ACHN (cell line): Measurements from ENCODE around the gene PCBP3.

ENCODE experiments used
- DNase-seq: peaks from one replicate; pipeline ENCODE4 v3.0.0-alpha.2; 2015
- in situ Hi-C: cut with HindIII; loops from 2 replicates; pipeline ENCODE4 v1.10.0; 2017; ENCODE audit warnings: low sequenced_read_pairs, low pct_ligation_motif_present, low pct_unique_long_range_greater_than_20kb

Gene PCBP3

DNA sequence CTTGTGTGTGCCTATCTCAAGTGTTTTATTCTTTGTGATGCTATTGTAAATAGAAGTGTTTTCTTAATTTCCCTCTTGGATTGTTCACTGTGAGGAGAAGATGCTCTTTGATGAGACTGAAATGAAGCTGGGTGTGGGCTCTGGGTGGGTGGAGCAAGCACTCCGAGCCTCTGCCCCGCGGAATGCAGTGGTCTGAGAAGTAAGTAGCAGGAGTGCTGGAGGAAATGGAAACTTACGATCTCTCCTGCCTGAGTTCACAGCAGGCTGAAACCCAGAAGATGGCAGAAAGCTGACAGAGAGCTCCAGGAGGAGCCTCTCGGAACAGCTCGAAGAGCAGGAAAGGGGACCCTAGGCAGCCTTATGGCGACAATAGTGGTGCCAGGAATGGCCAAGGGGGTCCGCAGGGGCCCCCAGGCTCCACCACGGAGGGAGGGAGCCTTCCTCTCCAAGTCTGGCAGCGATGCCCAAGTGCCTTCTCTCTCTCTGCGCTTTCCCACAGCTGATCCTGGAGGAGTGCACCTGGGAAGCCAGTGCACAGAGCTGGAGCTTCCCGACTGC is 211.2 kb downstream of the PCBP3 start:
- in situ Hi-C loops = no loop called here
- DNase-seq = no peak

DNA sequence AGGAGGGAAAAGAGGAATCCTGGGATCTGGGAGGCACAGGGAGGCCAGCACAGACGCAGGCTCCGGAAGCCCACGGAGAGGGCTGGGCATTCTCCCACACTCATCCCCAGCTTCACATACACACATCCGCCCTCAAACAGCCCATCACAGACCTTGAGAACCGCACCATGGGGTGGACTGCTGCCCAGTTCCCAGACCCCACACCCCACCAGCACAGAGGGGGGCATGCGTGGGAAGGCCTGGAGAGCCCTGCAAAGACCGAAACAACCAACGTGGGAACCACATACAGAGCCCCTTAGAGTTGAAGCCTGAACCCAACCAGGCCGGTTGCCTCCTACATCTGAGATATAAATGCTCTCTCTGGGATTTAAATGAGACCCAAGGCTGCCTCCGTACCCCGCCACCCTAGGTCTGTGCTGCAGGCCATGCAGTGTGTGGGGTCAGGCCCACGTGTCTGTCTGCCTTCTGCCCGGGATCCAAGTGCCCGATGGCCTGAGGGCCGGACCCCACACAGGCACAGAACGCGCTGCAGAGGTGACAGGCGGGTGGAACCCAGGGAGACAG is 211.8 kb downstream of the PCBP3 start:
- DNase-seq = no peak
- in situ Hi-C loops = no loop called here

DNA sequence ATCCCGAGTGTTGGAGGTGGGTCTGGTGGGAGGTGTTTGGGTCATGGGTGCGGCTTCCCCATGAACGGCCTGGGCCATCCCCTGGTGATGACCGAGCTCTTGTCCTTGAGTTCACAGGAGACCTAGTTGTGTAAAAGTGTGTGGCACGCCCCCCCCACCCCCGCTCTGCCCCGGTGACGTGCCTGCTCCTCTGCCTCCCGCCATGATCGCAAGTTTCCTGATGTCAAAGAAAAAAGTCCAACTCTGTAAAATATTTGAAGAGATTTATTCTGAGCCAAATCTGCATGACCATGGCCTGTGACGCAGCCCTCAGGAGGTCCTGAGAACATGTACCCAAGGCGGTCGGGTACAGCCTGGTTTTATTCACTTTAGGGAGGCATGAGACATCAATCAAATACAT is 212.9 kb downstream of the PCBP3 start:
- DNase-seq = no peak
- in situ Hi-C loops = no loop called here

DNA sequence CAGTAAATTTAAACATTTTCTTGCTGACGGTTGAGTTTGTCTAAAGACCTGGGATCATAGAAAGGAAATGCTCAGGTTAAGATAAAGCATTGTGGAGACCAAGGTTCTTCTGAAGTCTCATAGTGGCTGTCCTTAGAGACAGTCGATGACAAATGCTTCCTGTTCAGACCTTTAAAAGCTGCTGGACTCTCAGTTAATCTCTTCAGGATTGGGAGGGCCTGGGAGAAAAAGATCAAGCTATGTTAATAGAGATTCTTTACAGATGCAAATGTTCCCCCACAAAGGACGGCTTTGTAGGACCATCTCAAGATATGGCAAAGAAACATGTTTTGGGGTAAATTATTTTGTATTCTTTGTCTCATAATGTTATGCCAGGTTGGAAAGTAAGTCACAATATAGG is 213.4 kb downstream of the PCBP3 start:
- in situ Hi-C loops = no loop called here
- no peak for DNase-seq

DNA sequence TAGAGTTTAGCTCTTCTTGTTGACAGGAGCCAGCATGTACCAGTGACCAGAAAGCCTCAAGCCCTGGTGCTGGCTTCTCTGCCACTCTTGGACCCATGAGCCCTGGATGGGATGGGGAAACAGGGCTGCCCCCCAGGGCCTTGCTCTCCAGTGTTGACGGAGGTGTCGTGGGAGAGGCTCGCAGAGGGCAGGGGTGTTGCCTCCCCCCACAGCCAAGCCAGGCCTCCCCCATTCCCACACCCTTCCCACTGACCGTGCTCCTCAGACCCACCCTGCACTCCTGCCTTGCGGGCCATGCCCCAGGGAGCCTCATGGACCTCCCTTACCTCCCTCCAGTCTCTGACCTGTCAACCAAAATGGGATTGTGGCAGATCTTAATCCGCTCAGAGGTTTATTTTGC is 214.2 kb downstream of the PCBP3 start:
- no peak for DNase-seq
- in situ Hi-C loops = no loop called here

DNA sequence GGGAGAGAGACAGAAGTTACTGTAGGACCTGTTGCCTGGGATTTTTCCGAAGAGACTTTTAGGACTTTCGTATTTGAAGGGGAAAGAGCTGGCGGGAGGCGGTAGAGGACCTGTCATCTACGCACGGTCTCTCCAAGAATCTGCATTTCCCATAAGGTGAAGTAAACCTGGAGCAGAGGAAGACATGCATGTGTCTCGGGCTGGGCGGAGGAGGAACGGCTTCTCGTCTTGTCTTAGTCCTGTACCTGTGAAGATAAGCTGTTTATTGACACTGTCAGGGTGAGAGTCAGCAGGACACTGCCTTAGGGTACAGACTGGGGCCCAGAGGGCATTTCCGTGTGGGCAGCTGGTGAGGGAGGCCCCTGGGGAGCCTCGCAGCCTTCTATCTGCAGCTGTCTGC is 214.7 kb downstream of the PCBP3 start:
- in situ Hi-C loops = no loop called here

DNA sequence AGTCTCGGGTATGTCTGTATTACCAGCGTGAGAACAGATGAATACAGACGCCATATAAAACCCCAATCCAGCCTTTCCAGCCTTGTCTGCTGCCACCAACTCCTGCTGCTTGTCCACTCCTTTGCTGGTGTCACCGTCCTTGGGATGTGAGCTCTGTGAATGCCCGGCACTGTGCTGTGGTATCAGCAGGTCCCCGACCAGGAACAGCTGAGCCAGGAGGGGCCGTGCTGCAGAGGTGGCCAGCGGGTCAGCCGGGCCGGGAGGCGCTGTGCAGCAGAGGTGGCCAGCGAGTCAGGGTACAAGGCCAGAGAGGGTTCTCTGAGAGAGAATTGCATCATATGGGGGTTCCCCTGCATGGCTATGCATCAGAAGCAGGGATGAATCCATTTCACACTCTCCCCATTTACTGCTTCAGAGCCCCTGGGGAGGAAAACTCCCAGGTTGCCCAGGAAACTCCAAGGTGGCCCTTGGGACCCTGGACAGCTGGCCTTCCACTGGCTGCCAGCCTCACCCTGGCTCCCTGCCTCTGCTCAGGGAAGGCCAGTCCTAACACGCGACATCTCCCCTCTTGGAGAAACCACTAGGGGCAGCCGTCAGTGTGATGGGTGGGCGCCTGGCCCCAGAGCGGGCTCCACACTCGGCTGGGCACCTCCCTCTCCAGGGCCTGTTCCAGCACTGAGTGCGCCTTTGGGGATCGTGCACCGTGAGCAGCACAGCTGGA is 215.7 kb downstream of the PCBP3 start:
- no peak for DNase-seq
- in situ Hi-C loops = no loop called here

More for the DNA sequence above, 214.7 kb downstream of the PCBP3 start:
- DNase-seq = no peak

DNA sequence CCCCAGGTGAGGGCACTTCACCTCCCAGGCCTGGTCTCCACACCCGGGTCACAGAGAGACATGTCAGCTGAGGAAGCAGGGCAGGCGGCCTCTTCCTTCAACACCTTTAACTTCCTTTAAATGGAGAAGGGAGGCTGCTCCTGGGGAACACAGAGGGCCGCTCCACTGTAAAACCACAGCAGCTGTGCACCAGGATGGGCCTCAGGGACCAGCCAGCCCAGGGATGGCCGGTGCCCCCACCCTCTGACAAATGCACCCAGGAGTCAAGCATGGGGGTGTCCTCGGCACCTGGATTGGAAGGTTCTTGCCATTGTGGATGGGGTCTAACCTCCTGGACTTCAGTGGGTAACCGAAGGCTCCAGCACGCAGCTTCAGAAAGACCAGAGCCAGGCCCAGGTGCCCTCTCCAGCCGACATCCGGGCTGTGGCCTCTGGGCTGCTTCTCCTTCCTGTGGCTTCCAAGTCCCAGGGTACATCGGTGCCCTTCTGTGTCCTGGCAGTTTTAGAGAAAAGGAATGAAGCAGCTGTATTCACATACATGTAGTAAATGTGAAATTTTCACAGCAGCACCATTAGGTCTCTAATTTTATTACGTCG is 216.3 kb downstream of the PCBP3 start:
- no peak for DNase-seq
- in situ Hi-C loops = no loop called here

DNA sequence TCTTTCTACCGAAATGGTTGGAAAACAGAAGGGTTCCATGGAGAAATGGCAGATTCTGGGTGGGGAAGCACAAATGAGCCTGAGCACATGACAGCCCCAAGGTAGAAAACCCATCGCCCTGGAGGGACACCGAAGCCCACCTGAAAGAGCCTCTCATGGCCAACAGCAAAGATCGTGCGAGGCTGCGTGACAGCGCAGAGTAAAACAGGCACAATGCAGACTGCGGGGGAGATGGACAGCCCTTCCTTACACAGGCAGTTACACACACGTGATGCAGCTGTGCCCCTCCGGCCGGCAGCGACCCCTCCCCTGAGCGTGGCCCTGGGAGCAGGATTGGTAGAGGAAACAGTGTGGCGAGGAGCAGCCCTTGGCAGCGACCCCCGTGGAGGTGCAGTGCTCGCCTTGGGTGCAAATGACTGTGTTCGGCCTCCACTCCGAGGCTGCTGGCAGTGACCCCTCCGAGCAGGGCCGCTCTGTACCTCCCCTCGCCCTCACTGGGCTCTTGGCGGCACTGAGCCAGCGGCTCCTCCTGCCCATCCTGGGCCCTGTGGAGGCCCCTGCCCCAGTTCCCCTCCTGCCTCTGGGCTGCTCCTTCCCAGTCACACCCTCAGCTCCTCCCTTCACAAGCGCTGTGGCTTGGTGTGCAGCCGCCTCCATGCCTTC is 217.1 kb downstream of the PCBP3 start:
- in situ Hi-C loops = no loop called here
- DNase-seq = no peak

DNA sequence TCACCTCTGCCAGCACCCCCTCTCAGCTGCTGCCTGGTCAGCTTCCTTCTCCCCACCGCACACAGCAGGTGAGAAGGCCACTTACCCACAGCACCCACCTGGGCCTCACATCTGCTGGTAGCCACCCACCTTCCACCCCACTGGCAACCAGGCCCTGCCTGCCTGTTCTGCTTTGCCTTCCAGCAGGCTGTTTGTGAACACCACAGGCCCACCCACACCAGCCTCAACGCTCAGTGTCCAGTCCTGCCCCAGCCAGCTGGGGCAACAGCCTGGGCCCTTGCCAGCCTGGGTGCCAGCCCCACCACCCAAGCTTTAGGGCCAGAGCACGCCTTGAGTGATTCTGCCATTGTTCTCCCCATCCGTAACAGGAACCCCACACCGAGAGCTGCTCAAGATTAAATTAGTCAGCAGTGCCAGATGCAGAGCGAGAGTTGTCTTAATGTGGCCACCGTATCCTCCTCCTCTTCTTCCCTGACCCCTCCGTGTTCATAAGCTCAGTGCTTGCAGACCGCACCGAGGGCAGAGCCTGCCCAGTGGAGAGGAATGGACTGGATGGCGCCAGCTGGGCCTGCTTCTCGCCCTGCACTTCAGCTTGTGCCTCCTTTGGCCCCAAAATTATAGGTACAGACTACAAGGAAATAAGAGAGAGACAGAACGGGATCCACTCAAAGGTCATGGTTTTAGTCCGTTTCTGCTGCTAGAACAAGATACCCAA is 217.8 kb downstream of the PCBP3 start:
- in situ Hi-C loops = no loop called here
- DNase-seq = no peak

DNA sequence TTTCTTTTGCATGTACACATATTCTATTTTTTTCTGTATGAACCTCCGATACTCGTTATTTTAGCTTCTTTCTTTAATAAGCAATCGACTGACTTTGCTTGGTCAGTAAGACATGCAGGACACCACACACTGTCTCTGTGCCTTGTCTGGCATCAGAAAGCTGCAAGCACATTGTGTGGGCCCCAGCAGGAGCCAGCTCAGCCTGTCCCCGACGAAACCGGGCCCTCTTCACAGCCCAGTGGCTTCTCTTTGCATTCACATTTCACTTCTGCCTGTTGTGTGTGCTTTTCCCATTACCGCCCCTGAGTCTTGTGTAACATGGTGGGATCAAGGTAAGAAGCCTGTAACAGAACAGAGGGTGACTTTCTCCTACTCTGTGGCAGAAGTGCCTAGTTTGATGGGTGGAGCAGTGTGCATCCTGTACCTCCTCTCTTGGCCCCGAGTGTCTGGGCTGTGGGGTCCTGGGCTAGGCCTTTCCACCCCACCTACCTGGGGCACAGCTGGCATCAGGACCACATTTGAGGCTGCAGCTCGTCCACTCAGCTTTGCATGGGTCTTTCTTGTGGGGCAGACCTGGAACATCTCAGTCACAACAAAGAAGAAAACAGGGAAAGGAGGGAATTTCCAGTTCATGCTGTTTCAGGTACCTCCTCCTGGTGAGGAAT is 219.2 kb downstream of the PCBP3 start:
- DNase-seq = no peak
- in situ Hi-C loops = no loop called here

DNA sequence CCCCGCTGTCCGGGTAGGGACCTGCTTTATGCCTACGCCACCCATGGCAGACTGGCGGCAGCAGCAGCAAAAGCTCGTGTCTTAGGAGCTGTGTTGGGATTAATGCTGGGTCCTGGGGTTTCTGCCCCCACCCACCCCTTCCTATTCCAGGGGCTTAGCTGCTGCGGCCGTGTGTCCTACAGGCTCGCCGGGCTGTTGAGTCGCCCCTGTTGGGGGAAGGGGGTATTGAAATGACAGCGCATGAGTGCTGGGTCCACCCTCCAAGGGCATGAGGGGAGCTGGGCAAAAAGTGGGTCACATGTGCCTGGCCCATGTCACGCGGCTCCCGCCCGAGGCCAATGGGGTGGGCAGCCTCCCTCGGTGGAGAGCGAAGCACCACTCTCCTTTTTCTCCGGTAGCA is 219.7 kb downstream of the PCBP3 start:
- in situ Hi-C loops = no loop called here
- no peak for DNase-seq

DNA sequence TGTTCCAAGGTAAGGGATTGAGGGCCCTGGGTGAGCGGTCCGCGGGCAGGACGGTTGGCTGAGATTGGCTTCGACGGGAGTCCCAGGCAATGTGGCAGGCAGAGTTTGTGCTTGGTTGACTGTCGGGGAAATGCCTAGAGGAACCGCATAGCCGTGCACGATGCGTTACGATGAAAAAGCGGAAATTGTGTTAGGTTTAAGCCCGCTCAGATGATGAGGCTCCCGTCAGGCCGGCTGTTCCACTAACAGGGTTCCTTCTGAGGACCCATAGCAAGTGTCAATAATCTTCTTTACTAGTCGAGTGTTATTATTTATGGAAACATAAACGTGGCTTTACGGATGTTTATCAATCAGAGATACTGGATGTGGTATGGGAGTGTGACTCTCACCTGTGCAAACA is 220.2 kb downstream of the PCBP3 start:
- in situ Hi-C loops = no loop called here

DNA sequence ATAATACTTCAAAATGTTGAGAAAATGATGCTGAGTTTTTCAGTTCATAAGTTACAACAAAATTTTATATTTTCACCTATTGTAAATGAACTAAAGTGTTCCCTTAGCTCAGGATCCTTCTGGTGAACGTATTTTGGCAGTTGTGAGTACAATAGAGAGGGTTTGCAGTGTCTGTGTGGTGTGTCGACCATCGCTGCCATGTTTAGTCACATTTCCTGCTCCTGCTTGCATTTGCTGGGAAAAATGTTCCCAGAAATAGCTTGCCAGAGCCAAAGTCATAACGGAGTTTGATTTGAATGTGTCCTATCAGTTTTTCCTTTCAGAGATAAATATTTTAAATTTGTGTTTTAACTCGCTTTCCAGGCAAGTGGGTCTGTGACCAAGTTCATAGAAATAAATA is 220.9 kb downstream of the PCBP3 start:
- in situ Hi-C loops = no loop called here
- no peak for DNase-seq

More for the DNA sequence above, 220.2 kb downstream of the PCBP3 start:
- no peak for DNase-seq

DNA sequence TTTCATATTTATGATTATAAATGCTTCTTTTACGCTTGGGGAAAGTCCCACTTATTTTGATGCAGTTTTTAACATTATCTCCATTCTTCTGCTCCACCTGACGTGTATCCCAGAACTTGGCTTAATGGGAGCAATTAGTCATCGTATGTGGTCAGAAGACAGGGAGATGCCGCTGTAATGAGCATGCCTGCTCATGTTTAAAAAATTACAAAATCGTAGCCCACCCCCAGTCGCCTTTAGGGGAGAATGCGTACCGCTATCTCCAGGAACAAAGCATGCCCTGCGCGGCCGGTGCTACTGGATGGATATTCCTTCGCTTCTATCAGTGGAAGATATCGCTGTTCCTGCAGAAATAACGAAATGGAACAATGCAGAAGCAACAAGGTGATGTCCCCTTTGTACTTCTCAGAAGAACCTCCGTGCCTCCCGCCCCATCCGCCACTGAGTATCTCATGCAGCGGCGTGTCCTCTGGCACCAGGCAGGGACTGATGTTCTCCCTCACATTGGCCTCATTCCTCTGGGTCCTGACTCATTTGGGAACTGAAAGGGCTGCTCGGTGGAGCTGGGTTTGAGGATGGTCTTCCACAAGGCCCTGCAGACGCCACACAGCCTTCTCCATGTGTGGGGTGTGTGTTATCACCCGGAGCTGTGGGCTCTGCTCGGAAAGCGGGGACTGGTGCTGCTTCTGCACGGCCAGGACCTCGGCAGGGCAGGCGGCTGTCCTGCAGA is 221.7 kb downstream of the PCBP3 start:
- no peak for DNase-seq

DNA sequence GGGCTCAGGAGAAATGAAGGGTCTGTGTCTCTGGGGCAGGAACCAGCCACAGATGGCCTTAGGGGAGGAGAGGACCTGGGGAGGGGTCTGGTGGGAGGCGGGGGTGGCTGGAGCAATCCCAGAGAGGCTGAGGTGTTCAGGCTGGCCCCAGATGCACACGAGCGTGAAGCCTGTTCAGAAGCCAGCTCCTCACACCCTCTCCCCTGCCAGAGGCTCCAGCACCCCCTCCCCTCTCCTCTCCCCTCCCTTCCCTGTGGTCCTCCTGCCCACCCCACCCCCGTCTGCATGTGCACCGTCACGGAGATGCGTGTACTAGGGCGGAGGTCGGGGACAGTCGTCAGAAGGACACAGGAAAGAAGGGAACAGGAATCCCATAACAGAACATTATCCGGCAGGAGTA is 223.0 kb downstream of the PCBP3 start:
- in situ Hi-C loops = no loop called here
- no peak for DNase-seq

More for the DNA sequence above, 221.7 kb downstream of the PCBP3 start:
- in situ Hi-C loops = no loop called here

DNA sequence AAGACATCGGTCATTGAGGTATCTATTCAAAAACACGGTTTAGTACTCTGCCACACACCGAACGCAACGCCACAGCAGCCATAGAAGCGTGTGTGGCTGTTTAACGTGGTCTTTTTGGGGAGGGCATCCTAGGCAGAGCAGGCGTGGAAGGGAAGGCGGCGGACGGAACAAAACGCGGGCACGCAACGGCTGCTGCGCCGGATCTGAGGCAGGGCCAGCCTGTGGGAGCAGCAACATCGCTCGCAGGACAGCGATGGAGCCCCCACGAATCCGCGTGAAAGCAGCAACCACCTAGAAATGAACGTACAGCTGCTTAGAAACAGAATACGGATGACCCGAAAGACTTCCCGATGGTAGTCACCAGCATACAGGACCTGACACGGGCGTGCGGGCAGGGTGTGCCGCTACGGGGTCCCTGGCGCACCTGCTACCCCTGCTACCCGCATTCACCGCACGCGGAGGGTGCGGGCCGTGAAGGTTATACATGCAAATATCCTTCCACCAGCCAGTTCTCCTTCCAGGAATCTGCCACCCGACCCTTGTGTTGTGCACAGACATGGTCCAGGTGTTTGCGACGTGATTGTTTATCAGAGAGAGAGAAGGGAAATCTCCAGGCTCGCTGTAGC is 223.6 kb downstream of the PCBP3 start:
- no peak for DNase-seq
- in situ Hi-C loops = no loop called here
